Cardiac muscle cell (in vitro differentiated cells and primary cell): Measurements from ENCODE around the gene PKLR. TPM values are rescaled to one million over a fixed set of nuclear protein-coding genes. Genes with fewer than 3 reads are reported as not detected.
"Not testable (repeated sequence)": the region's sequence is repeated elsewhere in the genome, so short reads cannot be mapped to it uniquely, and the experiment has no call there.

Experiments
- DNase-seq, 2 donors: peaks; one replicate each; pipeline versions ENCODE4 v3.0.0 to v3.0.0-alpha.2; 2010 to 2017; ENCODE audit warnings: low read depth in 1 of 2, low spot score in 1 of 2
- H3K27ac ChIP-seq: fragments of 200-600 bp; sonication (generic); 2 replicates; pipeline ENCODE4 v1.5.1; 2016
- H3K27me3 ChIP-seq: fragments of 200-600 bp; sonication (generic); 2 replicates; pipeline ENCODE4 v1.6.0; 2016; ENCODE audit warnings: control low read depth
- H3K36me3 ChIP-seq: fragments of 200-600 bp; sonication (generic); 2 replicates; pipeline ENCODE4 v1.5.1; 2016; ENCODE audit warnings: control low read depth
- H3K4me1 ChIP-seq: fragments of 200-600 bp; sonication (generic); 2 replicates; pipeline ENCODE4 v1.8.1; 2017; ENCODE audit warnings: low read depth, mild to moderate bottlenecking, mixed run types
- H3K4me3 ChIP-seq: fragments of 200-600 bp; sonication (generic); 2 replicates; pipeline ENCODE4 v1.5.1; 2016; ENCODE audit warnings: mild to moderate bottlenecking
- H3K9me3 ChIP-seq: fragments of 200-600 bp; sonication (generic); 2 replicates; pipeline ENCODE4 v1.5.1; 2017; ENCODE audit warnings: low read depth, mild to moderate bottlenecking, control low read depth
- CTCF ChIP-seq: IDR thresholded peaks from 2 replicates; pipeline ENCODE4 v1.5.1; 2012; ENCODE audit warnings: low read depth, mild to moderate bottlenecking, low read length
- polyA plus RNA-seq: library from polyadenylated mRNA; unstranded; fragments of >200 nt; fragmentation: Nextera tagmentation; extraction: Ambion mirVana; gene quantifications from 2 replicates; pipeline ENCODE4 v1.2.1, GENCODE V29; 2016
- total RNA-seq: library from RNA; depleted of rRNA; stranded (reverse); fragments of >200 nt; gene quantifications from 2 replicates; pipeline ENCODE4 v1.2.3, GENCODE V29; 2016

Gene PKLR
- total and polyA plus RNA-seq, 2 experiments from 2014 or later, result 0.06 TPM; not detected in 1

- Histone ChIP-seq H3K36me3 (no peaks in the 10 kb centered on the region), H3K9me3 (no peaks in the 10 kb centered on the region), H3K4me3 (no peak overlapping the region), H3K27me3 (peaks cover 42% of the 10 kb centered on the region), H3K27ac (no peak overlapping the region), H3K4me1 (peaks cover 12% of the 10 kb centered on the region)
- TF ChIP-seq CTCF, result no peak
- no peak for DNase-seq
These were observed 5.3 kb downstream of the PKLR start for GRCh38 chr1:155295942-155296267.

- no peak for TF ChIP-seq CTCF
- H3K4me3 ChIP-seq, result no peak overlapping the region
- no peak overlapping the region for H3K27ac ChIP-seq
- H3K4me1 ChIP-seq, result peaks cover 12% of the 10 kb centered on the region
- DNase-seq, result no peak
- H3K9me3 ChIP-seq, result no peaks in the 10 kb centered on the region
- H3K27me3 ChIP-seq, result peaks cover 42% of the 10 kb centered on the region
- no peaks in the 10 kb centered on the region for H3K36me3 ChIP-seq
These were observed 5.9 kb downstream of the PKLR start for GRCh38 chr1:155295183-155295941.

- no peak overlapping the region for H3K27ac ChIP-seq
- H3K4me3 ChIP-seq, result no peak overlapping the region
- no peaks in the 10 kb centered on the region for H3K36me3 ChIP-seq
- peaks cover 42% of the 10 kb centered on the region for H3K27me3 ChIP-seq
- DNase-seq, result no peak
- no peak for TF ChIP-seq CTCF
- peaks cover 12% of the 10 kb centered on the region for H3K4me1 ChIP-seq
- no peaks in the 10 kb centered on the region for H3K9me3 ChIP-seq
These were observed 6.6 kb downstream of the PKLR start for GRCh38 chr1:155294520-155295182.

GRCh38 chr1:155293086-155293749 is 8.0 kb downstream of the PKLR start:
- Histone ChIP-seq H3K27ac (no peak overlapping the region), H3K9me3 (no peaks in the 10 kb centered on the region), H3K27me3 (peaks cover 42% of the 10 kb centered on the region), H3K4me3 (no peak overlapping the region), H3K36me3 (no peaks in the 10 kb centered on the region), H3K4me1 (peaks cover 12% of the 10 kb centered on the region)
- TF ChIP-seq CTCF, result no peak
- DNase-seq, result no peak

- not testable (repeated sequence) for H3K27ac ChIP-seq, H3K4me3 ChIP-seq, H3K4me1 ChIP-seq, DNase-seq, H3K9me3 ChIP-seq, H3K36me3 ChIP-seq
- H3K27me3 ChIP-seq, result peaks cover 37% of the 10 kb centered on the region
These were observed 10.2 kb downstream of the PKLR start for GRCh38 chr1:155291006-155291405.
